SK-MEL-5 (cell line): ENCODE results near the gene LAMA4. TPM values are rescaled to one million over a fixed set of nuclear protein-coding genes. Genes with fewer than 3 reads are reported as not detected.

Experiments
- DNase-seq: peaks from one replicate; pipeline ENCODE4 v3.0.0-alpha.2; 2016; ENCODE audit warnings: low read depth, low spot score
- in situ Hi-C: cut with HindIII; loops from 2 replicates; pipeline ENCODE4 v1.10.0; 2016; ENCODE audit warnings: low sequenced_read_pairs, high pct_unique_total_duplicates, low pct_unique_long_range_greater_than_20kb
- small RNA-seq, 2 experiments: library from RNA; depleted of rRNA; stranded (forward); fragments of <200 nt; gene quantifications; one replicate each; pipeline ENCODE3, GENCODE V24; 2014
- total RNA-seq: library from RNA; depleted of rRNA; stranded (reverse); fragments of >200 nt; shearing (Covaris generic); gene quantifications from 2 replicates; pipeline ENCODE4 v1.2.3, GENCODE V29; 2014; rRNA removed

Gene LAMA4
- total RNA-seq, 1 experiment from 2014 or later = 48.9 TPM

GRCh38 chr6:112087916-112088315 lies 166.5 kb downstream of the LAMA4 start:
- no peak for DNase-seq
- in situ Hi-C loops = no loop called here

GRCh38 chr6:112087136-112087911 lies 167.0 kb downstream of the LAMA4 start, which contains the start of the genes FAM229B and TUBE1:
Gene FAM229B (plus strand): TSS chr6:112087591. CDS start chr6:112099284, 11,693 bp downstream.
Gene TUBE1 (minus strand): TSS chr6:112087482. CDS start chr6:112087434, 48 bp downstream.
- in situ Hi-C loops = no loop called here
- DNase-seq = peak; percentile 96

DNA sequence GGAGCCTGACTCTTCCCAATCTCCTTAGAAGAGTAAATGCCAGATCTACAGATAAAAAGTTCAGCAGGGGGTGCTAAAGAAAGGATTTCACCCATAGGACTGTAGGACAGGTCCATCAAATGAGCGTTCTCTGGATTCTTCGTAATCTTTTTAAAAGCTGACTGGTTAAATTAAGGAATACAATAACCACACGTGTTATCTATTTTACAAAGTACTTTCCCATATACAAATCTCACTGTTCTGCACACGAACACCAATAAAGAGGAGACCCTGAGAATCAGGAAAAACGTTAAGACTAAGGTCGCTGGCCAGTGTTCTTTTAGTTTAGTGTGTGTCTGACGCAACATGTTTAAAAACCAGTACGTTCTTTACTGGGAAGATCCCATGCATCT lies 167.6 kb downstream of the LAMA4 start:
- DNase-seq = peak; percentile 66
- in situ Hi-C loops = no loop called here

DNA sequence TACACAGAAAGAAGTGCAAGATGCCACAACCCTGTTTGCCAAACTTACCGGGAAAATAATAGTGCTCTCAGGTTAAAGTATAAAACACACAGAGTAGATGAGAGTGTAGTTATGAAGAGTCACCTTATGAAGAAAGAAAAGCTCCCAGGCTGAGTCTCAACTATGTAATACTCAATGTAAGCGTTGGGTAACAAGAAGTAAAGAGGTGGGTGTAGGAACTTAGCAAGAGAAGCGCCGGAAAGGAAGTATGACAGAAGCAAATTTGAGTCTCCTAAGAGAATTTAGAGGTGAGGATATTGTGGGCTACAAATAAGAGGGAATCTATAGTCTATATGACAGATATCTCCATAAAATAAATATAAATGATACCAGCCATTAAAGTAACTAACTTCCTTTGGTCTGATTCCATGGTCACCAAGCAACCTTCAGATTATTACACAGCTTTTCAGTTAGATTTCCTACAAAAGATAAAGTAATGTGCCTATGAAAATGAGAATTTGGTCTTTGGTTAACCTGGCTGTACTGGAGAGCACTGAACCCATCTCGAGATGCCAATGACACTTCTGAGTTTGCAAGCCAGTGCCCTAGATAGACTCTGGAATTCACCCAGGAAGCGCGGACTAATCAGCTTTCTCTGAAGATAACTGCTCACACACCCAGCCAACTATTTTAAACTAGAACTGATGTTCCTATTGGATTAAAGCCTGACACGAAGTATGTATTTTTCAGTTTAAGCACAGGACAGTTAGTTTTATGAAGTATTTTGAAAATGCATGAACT lies 168.9 kb downstream of the LAMA4 start:
- in situ Hi-C loops = no loop called here
- DNase-seq = no peak

DNA sequence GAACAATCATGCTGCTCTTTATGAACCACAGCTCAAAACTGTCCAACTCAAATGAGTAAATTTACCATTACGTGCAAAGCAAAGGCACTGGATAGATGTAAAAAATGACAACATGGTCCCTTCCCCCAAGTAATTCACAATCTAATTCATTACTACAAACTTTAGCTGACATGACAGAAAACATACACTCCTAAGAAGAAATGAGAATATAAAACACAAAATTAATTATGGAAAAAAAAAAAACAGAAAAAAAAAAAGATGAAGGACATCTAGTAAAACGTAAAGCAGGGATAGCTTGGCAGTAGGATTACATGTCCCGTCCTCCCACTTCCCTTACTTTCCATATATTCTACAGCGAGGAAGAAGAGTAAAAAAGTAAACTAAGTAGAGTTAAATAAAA lies 172.8 kb downstream of the LAMA4 start:
- DNase-seq = no peak
- in situ Hi-C loops = no loop called here

DNA sequence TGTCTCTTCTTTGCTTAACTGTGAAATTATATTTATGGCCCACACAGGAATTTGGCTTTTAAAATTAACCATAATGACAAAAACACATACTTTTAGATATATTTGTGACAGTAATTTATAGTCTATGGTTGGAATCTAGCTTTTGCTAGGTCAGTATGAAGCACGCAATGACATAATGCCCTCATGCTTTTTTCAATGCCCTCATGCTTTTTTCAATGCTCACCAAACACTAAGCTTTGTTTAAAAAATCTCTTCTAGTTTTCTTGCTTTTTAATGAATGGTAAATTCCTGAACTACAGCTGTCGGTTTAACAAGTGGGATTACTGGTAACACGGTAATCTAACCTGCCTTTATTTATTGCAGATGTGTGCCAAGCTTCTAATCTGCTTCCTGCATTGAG lies 187.8 kb downstream of the LAMA4 start:
- in situ Hi-C loops = no loop called here
- DNase-seq = no peak

DNA sequence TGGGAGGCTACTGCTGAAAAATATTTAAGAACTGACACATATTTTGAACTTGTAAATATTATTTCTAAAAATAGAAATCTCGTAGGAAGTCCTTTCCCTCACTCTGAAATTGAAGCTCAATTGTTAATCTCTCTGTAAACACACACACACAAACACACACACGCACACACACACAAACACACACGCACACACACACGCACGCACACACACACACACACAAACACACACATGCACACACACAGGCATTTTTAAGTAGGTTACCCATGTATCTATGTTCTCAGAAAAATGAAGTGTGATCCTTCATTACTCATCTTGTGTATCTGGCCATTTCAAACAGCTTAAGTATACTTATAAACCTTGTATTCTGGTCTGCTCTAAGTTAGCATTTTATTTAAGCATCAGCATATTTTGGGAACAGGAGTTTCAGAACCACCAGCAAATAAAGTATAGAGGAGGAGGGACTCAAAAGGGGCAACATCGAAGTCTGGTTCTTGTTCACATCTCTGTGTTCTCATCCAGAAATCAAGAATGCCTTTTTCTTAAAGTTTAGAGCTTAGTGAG lies 188.9 kb downstream of the LAMA4 start:
- DNase-seq = no peak
- in situ Hi-C loops = no loop called here

DNA sequence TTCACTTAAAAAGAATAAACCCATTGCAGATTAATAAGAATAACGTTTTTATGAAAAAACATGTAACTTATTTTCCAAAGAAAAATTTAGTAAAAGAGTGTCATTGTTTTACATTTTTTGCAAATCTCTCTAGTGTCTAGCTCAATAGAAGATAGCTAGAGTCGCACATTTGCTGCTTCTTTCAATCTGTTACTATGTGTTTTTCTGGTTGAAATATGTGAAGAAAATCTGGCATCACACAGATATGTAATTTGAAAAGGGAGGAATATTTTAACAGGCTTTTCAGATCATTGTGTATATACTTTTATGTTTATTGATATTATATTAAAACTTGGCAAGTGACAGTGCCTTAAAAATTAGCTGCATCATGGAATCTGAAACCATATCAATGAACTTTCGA lies 191.4 kb downstream of the LAMA4 start:
- in situ Hi-C loops = no loop called here
- DNase-seq = no peak

DNA sequence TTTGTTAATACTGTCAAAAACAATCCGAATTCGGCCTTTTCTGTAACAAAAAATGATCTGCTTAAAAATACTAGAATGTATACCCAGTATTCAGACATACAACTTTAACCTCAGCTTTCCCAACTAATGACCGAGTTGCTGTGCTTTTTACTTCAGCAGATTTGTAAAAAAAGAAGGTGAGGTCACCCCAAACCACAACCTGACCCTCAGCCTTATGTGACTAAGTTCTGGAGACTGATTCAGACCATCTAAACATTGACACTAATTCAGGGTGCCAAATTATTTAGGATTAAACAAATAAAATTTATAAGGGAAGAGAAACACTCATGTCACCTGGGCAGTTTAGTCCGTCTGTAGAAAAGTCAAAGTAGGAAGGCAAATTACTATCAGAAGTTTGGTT lies 192.8 kb downstream of the LAMA4 start:
- in situ Hi-C loops = no loop called here
- no peak for DNase-seq

Small RNA genes within 50 kb of the gene (small RNA-seq; reads per million reads assigned to genes)
- 0 to 0.02 reads per million in 2 experiments for gene RNU6-1226P

Other genes with a start within 250 kb of the LAMA4 start
- gene CCN6, start 200.5 kb downstream of the LAMA4 start, total RNA-seq = not detected in 2 replicates
- gene TUBE1, start 167.1 kb downstream of the LAMA4 start, total RNA-seq = 21.2 and 24.1 TPM in 2 replicates
- 9.0 and 13.0 TPM in 2 replicates for gene FAM229B, start 167.0 kb downstream of the LAMA4 start, total RNA-seq
- 0.08 and 0.27 TPM in 2 replicates for gene RFPL4B, start 92.8 kb upstream of the LAMA4 start, total RNA-seq